WTC11 (cell line): ENCODE results near the gene PIN4. TPM values are rescaled to one million over a fixed set of nuclear protein-coding genes. Genes with fewer than 3 reads are reported as not detected.

Experiments
- ATAC-seq: fragments of 200-7000 bp; cut with Tn5 transposase; 2 replicates; pipeline ENCODE4 v1.10.0; 2021; ENCODE audit warnings: mild to moderate bottlenecking, moderate library complexity
- CTCF ChIA-PET: fragments of 300-600 bp; sonication (Branson Sonifier 250); formaldehyde crosslinking; loops from one replicate; lab custom pipeline; 2021; ENCODE audit warnings: antibody characterized with exemption; lab: Charles Lee
- POLR2A ChIA-PET: fragments of 350-600 bp; sonication (Branson Sonifier 250); formaldehyde crosslinking; loops from one replicate; lab custom pipeline; 2021; ENCODE audit warnings: antibody characterized with exemption; lab: Charles Lee
- DNase-seq: peaks from one replicate; pipeline ENCODE4 v3.0.0; 2021; ENCODE audit warnings: low spot score
- H3K27ac Mint-ChIP-seq: 2 replicates; pipeline ENCODE4 v1.8.0; 2021; ENCODE audit warnings: mixed read lengths
- H3K27me3 Mint-ChIP-seq: 2 replicates; pipeline ENCODE4 v1.8.0; 2021; ENCODE audit warnings: low read depth, mild to moderate bottlenecking, moderate library complexity, mixed read lengths
- H3K36me3 Mint-ChIP-seq: 2 replicates; pipeline ENCODE4 v1.8.0; 2021; ENCODE audit warnings: mixed read lengths
- H3K4me1 Mint-ChIP-seq: 2 replicates; pipeline ENCODE4 v1.8.0; 2022; ENCODE audit warnings: mixed read lengths
- H3K4me3 Mint-ChIP-seq: 2 replicates; pipeline ENCODE4 v1.8.0; 2021; ENCODE audit warnings: mild to moderate bottlenecking, moderate library complexity, mixed read lengths
- H3K9me3 Mint-ChIP-seq: 2 replicates; pipeline ENCODE4 v1.8.0; 2021; ENCODE audit warnings: mixed read lengths
- ELF4 ChIP-seq: sonication (generic); formaldehyde crosslinking; IDR thresholded peaks from 2 replicates; pipeline ENCODE4 v1.8.1; 2022; ENCODE audit warnings: low read depth, mild to moderate bottlenecking, moderate library complexity, missing genetic modification reagents
- EMX1 ChIP-seq: fragments of 250-450 bp; sonication (Bioruptor Pico); IDR thresholded peaks from 2 replicates; pipeline ENCODE4 v1.8.0; 2021; ENCODE audit warnings: mild to moderate bottlenecking
- FOXP1 ChIP-seq: sonication (generic); formaldehyde crosslinking; IDR thresholded peaks from 2 replicates; pipeline ENCODE4 v1.8.0; 2022; ENCODE audit warnings: missing genetic modification reagents, mild to moderate bottlenecking, moderate library complexity, borderline replicate concordance
- GABPB1 ChIP-seq: sonication (generic); formaldehyde crosslinking; IDR thresholded peaks from 2 replicates; pipeline ENCODE4 v1.8.1; 2023; ENCODE audit warnings: mild to moderate bottlenecking, missing genetic modification reagents
- IRF2 ChIP-seq: sonication (generic); formaldehyde crosslinking; IDR thresholded peaks from 2 replicates; pipeline ENCODE4 v1.8.0; 2022; ENCODE audit warnings: low read depth, missing genetic modification reagents, borderline replicate concordance
- MXD4 ChIP-seq: fragments of 250-450 bp; sonication (Bioruptor Pico); IDR thresholded peaks from 2 replicates; pipeline ENCODE4 v1.8.0; 2021; ENCODE audit warnings: mild to moderate bottlenecking, moderate library complexity, borderline replicate concordance
- MYBL2 ChIP-seq: sonication (generic); formaldehyde crosslinking; IDR thresholded peaks from 2 replicates; pipeline ENCODE4 v1.8.1; 2023; ENCODE audit warnings: mild to moderate bottlenecking, moderate library complexity, missing genetic modification reagents
- RORB ChIP-seq: fragments of 250-450 bp; sonication (Bioruptor Pico); IDR thresholded peaks from 2 replicates; pipeline ENCODE4 v1.9.0; 2021; ENCODE audit warnings: mild to moderate bottlenecking
- SP1 ChIP-seq: sonication (generic); formaldehyde crosslinking; conservative IDR thresholded peaks from 2 replicates; pipeline ENCODE4 v1.8.1; 2022; ENCODE audit warnings: missing genetic modification reagents
- TCF7 ChIP-seq: sonication (generic); formaldehyde crosslinking; IDR thresholded peaks from 2 replicates; pipeline ENCODE4 v1.8.0; 2022; ENCODE audit warnings: mild to moderate bottlenecking, low read depth, missing genetic modification reagents, moderate library complexity
- ZBTB21 ChIP-seq: sonication (generic); formaldehyde crosslinking; IDR thresholded peaks from 2 replicates; pipeline ENCODE4 v1.8.1; 2023; ENCODE audit warnings: mild to moderate bottlenecking, missing genetic modification reagents, borderline replicate concordance
- ZNF423 ChIP-seq: fragments of 250-450 bp; sonication (Bioruptor Pico); IDR thresholded peaks from 2 replicates; pipeline ENCODE4 v2.1.2; 2022; ENCODE audit warnings: mild to moderate bottlenecking, moderate library complexity
- total RNA-seq: library from RNA; stranded (reverse); gene quantifications from 3 replicates; pipeline ENCODE4 v1.2.3, GENCODE V29; 2021
- TF ChIP-seq, protein P1 (sequence below): sonication (generic); formaldehyde crosslinking; IDR thresholded peaks from 2 replicates; pipeline ENCODE4 v1.8.1; 2023; ENCODE audit warnings: mild to moderate bottlenecking, missing genetic modification reagents, borderline replicate concordance
- TF ChIP-seq, protein P2 (sequence below): fragments of 250-450 bp; sonication (Bioruptor Pico); IDR thresholded peaks from 2 replicates; pipeline ENCODE4 v1.8.0; 2021; ENCODE audit warnings: mild to moderate bottlenecking
- TF ChIP-seq, protein P3 (sequence below): fragments of 250-450 bp; sonication (Bioruptor Pico); IDR thresholded peaks from 2 replicates; pipeline ENCODE4 v1.9.0; 2021; ENCODE audit warnings: mild to moderate bottlenecking
- TF ChIP-seq, protein P4 (sequence below): sonication (generic); formaldehyde crosslinking; IDR thresholded peaks from 2 replicates; pipeline ENCODE4 v1.8.1; 2022; ENCODE audit warnings: missing genetic modification reagents, borderline replicate concordance
- TF ChIP-seq, protein P5 (sequence below): fragments of 250-450 bp; sonication (Bioruptor Pico); IDR thresholded peaks from 2 replicates; pipeline ENCODE4 v2.1.2; 2022; ENCODE audit warnings: mild to moderate bottlenecking, moderate library complexity
- TF ChIP-seq, protein P6 (sequence below): sonication (generic); formaldehyde crosslinking; IDR thresholded peaks from 2 replicates; pipeline ENCODE4 v1.8.0; 2023; ENCODE audit warnings: mild to moderate bottlenecking, missing genetic modification reagents
- TF ChIP-seq, protein P7 (sequence below): sonication (generic); formaldehyde crosslinking; IDR thresholded peaks from 2 replicates; pipeline ENCODE4 v1.8.0; 2022; ENCODE audit warnings: mild to moderate bottlenecking, missing genetic modification reagents
- TF ChIP-seq, protein P8 (sequence below): sonication (generic); formaldehyde crosslinking; conservative IDR thresholded peaks from 2 replicates; pipeline ENCODE4 v1.8.1; 2022; ENCODE audit warnings: mild to moderate bottlenecking, missing genetic modification reagents

Gene PIN4
- total RNA-seq, 1 experiment from 2014 or later, result 9.3 TPM

DNA sequence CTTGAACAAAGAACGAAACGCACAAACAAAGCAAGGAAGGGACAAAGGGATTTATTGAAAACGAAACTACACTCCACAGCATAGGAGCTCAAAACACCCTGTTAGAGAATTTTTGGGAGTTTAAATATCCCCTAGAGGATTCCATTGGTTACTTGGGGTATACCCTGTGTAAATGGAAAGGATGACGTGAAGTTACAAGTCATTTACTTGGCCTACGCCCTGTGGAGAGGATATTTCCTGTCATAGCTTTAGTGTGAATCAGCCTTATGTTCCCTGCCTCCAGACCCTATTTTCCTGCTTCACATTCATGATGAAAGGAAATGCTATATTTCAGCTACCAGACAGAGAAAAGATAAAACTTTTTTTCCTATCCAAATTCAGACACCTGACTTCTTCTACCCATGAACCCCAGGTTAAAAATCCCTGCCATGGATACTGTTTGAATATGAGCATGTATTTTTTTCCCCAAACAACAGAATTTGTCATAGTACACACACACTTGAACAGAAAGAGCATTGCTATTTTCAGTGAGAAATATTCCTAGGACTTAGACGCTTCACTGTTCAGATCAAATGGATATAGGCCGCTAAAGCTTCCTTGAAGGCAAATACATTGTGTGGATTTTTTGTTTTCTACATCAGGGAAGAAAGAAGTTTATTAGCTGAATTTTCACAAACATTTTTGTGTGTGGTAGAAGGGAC lies 20.4 kb downstream of the PIN4 start (continued):
- TF ChIP-seq, protein P1, sequence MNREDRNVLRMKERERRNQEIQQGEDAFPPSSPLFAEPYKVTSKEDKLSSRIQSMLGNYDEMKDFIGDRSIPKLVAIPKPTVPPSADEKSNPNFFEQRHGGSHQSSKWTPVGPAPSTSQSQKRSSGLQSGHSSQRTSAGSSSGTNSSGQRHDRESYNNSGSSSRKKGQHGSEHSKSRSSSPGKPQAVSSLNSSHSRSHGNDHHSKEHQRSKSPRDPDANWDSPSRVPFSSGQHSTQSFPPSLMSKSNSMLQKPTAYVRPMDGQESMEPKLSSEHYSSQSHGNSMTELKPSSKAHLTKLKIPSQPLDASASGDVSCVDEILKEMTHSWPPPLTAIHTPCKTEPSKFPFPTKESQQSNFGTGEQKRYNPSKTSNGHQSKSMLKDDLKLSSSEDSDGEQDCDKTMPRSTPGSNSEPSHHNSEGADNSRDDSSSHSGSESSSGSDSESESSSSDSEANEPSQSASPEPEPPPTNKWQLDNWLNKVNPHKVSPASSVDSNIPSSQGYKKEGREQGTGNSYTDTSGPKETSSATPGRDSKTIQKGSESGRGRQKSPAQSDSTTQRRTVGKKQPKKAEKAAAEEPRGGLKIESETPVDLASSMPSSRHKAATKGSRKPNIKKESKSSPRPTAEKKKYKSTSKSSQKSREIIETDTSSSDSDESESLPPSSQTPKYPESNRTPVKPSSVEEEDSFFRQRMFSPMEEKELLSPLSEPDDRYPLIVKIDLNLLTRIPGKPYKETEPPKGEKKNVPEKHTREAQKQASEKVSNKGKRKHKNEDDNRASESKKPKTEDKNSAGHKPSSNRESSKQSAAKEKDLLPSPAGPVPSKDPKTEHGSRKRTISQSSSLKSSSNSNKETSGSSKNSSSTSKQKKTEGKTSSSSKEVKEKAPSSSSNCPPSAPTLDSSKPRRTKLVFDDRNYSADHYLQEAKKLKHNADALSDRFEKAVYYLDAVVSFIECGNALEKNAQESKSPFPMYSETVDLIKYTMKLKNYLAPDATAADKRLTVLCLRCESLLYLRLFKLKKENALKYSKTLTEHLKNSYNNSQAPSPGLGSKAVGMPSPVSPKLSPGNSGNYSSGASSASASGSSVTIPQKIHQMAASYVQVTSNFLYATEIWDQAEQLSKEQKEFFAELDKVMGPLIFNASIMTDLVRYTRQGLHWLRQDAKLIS (CRISPR knock-in tag), result no peak
- TF ChIP-seq ZBTB21, result no peak
- TF ChIP-seq ELF4, result no peak
- TF ChIP-seq TCF7, result no peak
- TF ChIP-seq ZNF423 (CRISPR knock-in tag), result no peak
- TF ChIP-seq, protein P2, sequence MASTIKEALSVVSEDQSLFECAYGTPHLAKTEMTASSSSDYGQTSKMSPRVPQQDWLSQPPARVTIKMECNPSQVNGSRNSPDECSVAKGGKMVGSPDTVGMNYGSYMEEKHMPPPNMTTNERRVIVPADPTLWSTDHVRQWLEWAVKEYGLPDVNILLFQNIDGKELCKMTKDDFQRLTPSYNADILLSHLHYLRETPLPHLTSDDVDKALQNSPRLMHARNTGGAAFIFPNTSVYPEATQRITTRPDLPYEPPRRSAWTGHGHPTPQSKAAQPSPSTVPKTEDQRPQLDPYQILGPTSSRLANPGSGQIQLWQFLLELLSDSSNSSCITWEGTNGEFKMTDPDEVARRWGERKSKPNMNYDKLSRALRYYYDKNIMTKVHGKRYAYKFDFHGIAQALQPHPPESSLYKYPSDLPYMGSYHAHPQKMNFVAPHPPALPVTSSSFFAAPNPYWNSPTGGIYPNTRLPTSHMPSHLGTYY (CRISPR knock-in tag), result no peak
- TF ChIP-seq RORB (CRISPR knock-in tag), result no peak
- TF ChIP-seq, protein P3, sequence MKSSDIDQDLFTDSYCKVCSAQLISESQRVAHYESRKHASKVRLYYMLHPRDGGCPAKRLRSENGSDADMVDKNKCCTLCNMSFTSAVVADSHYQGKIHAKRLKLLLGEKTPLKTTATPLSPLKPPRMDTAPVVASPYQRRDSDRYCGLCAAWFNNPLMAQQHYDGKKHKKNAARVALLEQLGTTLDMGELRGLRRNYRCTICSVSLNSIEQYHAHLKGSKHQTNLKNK (CRISPR knock-in tag), result no peak
- TF ChIP-seq, protein P4, sequence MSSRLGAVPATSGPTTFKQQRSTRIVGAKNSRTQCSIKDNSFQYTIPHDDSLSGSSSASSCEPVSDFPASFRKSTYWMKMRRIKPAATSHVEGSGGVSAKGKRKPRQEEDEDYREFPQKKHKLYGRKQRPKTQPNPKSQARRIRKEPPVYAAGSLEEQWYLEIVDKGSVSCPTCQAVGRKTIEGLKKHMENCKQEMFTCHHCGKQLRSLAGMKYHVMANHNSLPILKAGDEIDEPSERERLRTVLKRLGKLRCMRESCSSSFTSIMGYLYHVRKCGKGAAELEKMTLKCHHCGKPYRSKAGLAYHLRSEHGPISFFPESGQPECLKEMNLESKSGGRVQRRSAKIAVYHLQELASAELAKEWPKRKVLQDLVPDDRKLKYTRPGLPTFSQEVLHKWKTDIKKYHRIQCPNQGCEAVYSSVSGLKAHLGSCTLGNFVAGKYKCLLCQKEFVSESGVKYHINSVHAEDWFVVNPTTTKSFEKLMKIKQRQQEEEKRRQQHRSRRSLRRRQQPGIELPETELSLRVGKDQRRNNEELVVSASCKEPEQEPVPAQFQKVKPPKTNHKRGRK (CRISPR knock-in tag), result no peak

DNA sequence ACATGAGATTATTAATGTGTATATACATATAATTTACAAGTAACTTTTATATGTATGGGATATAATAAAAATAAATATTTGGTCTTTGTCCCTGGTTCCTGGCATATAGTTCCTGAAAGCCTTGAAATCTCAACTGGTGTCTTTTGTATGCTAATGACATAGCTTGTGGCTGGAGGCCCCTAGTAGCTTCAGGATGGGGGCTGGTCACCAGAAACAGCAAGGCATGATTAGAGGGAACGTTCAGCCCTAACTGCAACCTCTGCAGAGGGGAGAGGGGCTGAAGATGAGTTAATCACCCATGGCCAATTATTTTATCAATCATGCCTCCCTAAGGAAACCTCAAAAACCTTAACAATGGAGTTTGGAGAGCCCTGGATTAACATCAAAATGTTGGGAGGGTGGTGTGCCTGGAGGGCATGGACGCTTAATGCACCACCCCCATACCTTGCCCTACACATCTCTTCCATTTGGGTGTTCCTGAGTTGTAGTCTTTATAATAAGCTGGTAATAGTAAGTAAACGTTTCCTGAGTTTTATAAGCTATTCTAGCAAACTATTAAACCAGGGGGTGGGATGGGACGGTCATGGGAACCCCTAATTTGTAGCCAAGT lies 21.3 kb downstream of the PIN4 start:
- ChIA-PET POLR2A (interaction anchor here (0.5 kb wide), 1 partner anchor 61 kb away, joined by 3 read pairs; no protein-coding TSS in a partner anchor), CTCF (interaction anchor here (1.0 to 2.4 kb wide), 2 partner anchors 21 to 95 kb away, joined by 3 to 8 read pairs; partner anchors contain the start of gene PIN4)
- no peaks in the 10 kb centered on the region for H3K27me3 Mint-ChIP-seq
- peaks cover 35% of the 10 kb centered on the region for H3K36me3 Mint-ChIP-seq
- DNase-seq (no peak), ATAC-seq (peak; percentile 82)
- peaks cover 8% of the 10 kb centered on the region for H3K9me3 Mint-ChIP-seq
- H3K4me3 Mint-ChIP-seq, result peak overlapping the region; percentile 45
- TF ChIP-seq MYBL2, result no peak
- TF ChIP-seq, protein P5, sequence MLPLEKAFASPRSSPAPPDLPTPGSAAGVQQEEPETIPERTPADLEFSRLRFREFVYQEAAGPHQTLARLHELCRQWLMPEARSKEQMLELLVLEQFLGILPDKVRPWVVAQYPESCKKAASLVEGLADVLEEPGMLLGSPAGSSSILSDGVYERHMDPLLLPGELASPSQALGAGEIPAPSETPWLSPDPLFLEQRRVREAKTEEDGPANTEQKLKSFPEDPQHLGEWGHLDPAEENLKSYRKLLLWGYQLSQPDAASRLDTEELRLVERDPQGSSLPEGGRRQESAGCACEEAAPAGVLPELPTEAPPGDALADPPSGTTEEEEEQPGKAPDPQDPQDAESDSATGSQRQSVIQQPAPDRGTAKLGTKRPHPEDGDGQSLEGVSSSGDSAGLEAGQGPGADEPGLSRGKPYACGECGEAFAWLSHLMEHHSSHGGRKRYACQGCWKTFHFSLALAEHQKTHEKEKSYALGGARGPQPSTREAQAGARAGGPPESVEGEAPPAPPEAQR (CRISPR knock-in tag), result no peak
- TF ChIP-seq FOXP1 (CRISPR knock-in tag), result no peak
- TF ChIP-seq SP1 (CRISPR knock-in tag), result no peak
- TF ChIP-seq, protein P6, sequence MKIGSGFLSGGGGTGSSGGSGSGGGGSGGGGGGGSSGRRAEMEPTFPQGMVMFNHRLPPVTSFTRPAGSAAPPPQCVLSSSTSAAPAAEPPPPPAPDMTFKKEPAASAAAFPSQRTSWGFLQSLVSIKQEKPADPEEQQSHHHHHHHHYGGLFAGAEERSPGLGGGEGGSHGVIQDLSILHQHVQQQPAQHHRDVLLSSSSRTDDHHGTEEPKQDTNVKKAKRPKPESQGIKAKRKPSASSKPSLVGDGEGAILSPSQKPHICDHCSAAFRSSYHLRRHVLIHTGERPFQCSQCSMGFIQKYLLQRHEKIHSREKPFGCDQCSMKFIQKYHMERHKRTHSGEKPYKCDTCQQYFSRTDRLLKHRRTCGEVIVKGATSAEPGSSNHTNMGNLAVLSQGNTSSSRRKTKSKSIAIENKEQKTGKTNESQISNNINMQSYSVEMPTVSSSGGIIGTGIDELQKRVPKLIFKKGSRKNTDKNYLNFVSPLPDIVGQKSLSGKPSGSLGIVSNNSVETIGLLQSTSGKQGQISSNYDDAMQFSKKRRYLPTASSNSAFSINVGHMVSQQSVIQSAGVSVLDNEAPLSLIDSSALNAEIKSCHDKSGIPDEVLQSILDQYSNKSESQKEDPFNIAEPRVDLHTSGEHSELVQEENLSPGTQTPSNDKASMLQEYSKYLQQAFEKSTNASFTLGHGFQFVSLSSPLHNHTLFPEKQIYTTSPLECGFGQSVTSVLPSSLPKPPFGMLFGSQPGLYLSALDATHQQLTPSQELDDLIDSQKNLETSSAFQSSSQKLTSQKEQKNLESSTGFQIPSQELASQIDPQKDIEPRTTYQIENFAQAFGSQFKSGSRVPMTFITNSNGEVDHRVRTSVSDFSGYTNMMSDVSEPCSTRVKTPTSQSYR (CRISPR knock-in tag), result no peak
- no peak for TF ChIP-seq EMX1 (CRISPR knock-in tag)
- TF ChIP-seq, protein P7, sequence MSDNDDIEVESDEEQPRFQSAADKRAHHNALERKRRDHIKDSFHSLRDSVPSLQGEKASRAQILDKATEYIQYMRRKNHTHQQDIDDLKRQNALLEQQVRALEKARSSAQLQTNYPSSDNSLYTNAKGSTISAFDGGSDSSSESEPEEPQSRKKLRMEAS, result no peak
- no peak for TF ChIP-seq MXD4 (CRISPR knock-in tag)
- TF ChIP-seq IRF2 (CRISPR knock-in tag), result no peak
- TF ChIP-seq GABPB1, result no peak
- TF ChIP-seq, protein P8, sequence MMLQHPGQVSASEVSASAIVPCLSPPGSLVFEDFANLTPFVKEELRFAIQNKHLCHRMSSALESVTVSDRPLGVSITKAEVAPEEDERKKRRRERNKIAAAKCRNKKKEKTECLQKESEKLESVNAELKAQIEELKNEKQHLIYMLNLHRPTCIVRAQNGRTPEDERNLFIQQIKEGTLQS (CRISPR knock-in tag), result no peak
- peaks cover 22% of the 10 kb centered on the region for H3K4me1 Mint-ChIP-seq
- H3K27ac Mint-ChIP-seq, result no peak overlapping the region
